A549 treated with Mapracorat at 1 μM for 4 hours (cell line): ENCODE data around the gene ITPA. TPM values are rescaled to one million over a fixed set of nuclear protein-coding genes. Genes with fewer than 3 reads are reported as not detected.

Source experiments
- total RNA-seq: library from RNA; stranded (reverse); fragments of 200-300 nt; extraction: Qiagen RNA extraction; gene quantifications from 5 replicates; pipeline ENCODE4 v1.2.3, GENCODE V29; 2022

The ITPA gene
- 126 to 143 TPM (median 130 TPM) in 5 replicates for total RNA-seq

GRCh38 chr20:3209257-3209945, at the start of gene ITPA:
ITPA (plus strand) TSS chr20:3209498; CDS start chr20:3209552, 54 bp downstream.

GRCh38 chr20:3172933-3173609, 36.2 kb upstream of the ITPA start, which contains the start of gene LZTS3:
LZTS3 (minus strand) TSS chr20:3173549; CDS start chr20:3167163, 6,386 bp downstream.

GRCh38 chr20:3204124-3204794, 5.0 kb upstream of the ITPA start, which contains the start of gene DDRGK1:
DDRGK1 (minus strand) TSS chr20:3204682; CDS start chr20:3204627, 55 bp downstream.

GRCh38 chr20:3239026-3239866, 29.9 kb downstream of the ITPA start, which contains the start of gene SLC4A11:
SLC4A11 (minus strand) TSS chr20:3239190; CDS start chr20:3239137, 53 bp downstream.

Other genes with a start within 250 kb of the ITPA start
- 0.41 TPM in 1 of 5 replicates, not detected in the others for gene GNRH2, start 165.9 kb upstream of the ITPA start, total RNA-seq
- 107 to 165 TPM (median 150 TPM) in 5 replicates for gene MRPS26, start 163.4 kb upstream of the ITPA start, total RNA-seq
- not detected in 5 replicates for gene OXT, start 137.9 kb upstream of the ITPA start, total RNA-seq
- gene AVP, start 124.8 kb upstream of the ITPA start, total RNA-seq, result not detected in 5 replicates
- 47.0 to 51.4 TPM (median 50.9 TPM) in 5 replicates for gene FASTKD5, start 49.6 kb upstream of the ITPA start, total RNA-seq
- gene UBOX5, start 49.6 kb upstream of the ITPA start, total RNA-seq, result 4.5 to 5.7 TPM (median 5.4 TPM) in 5 replicates
- 4.0 to 5.5 TPM (median 5.2 TPM) in 5 replicates for gene LZTS3, start 35.9 kb upstream of the ITPA start, total RNA-seq
- gene DDRGK1, start 4.8 kb upstream of the ITPA start, total RNA-seq, result 73.3 to 106 TPM (median 95.1 TPM) in 5 replicates
- gene SLC4A11, start 29.7 kb downstream of the ITPA start, total RNA-seq, result 8.7 to 10.7 TPM (median 9.9 TPM) in 5 replicates
- gene DNAAF9, start 198.2 kb downstream of the ITPA start, total RNA-seq, result 5.2 to 7.3 TPM (median 6.4 TPM) in 5 replicates